Measurements from ENCODE around the gene CATSPERZ. TPM values are rescaled to one million over a fixed set of nuclear protein-coding genes. Genes with fewer than 3 reads are reported as not detected.
A peak's percentile ranks its signal among the peaks of the same experiment; 100 is the strongest.

The CATSPERZ gene
- total RNA-seq, 1 donor from 2014 or later = 1.0 TPM

- TF ChIP-seq CTCF (IDR thresholded peaks at IDR 0.05) = no peak
- Mint-ChIP-seq H3K36me3 (ENCODE audit: low read depth) (no peaks in the 10 kb centered on the region), H3K27ac (ENCODE audit: unreplicated experiment) (no peak overlapping the region), H3K4me1 (ENCODE audit: low read depth) (peaks cover 25% of the 10 kb centered on the region), H3K27me3 (ENCODE audit: low read depth) (peaks cover 27% of the 10 kb centered on the region), H3K4me3 (ENCODE audit: unreplicated experiment) (no peak overlapping the region), H3K9me3 (ENCODE audit: low read depth) (no peaks in the 10 kb centered on the region)
- DNase-seq (ENCODE audit: low spot score) = no peak
Measured at GRCh38 chr11:64296830-64297698, 3.1 kb upstream of the CATSPERZ start.

GRCh38 chr11:64297699-64298358, 2.3 kb upstream of the CATSPERZ start:
- TF ChIP-seq CTCF (IDR thresholded peaks at IDR 0.05) = no peak
- DNase-seq (ENCODE audit: low spot score) = no peak
- Mint-ChIP-seq H3K27me3 (ENCODE audit: low read depth) (peaks cover 27% of the 10 kb centered on the region), H3K4me1 (ENCODE audit: low read depth) (peaks cover 22% of the 10 kb centered on the region), H3K9me3 (ENCODE audit: low read depth) (no peaks in the 10 kb centered on the region), H3K36me3 (ENCODE audit: low read depth) (no peaks in the 10 kb centered on the region), H3K4me3 (ENCODE audit: unreplicated experiment) (no peak overlapping the region), H3K27ac (ENCODE audit: unreplicated experiment) (no peak overlapping the region)

- H3K27me3 Mint-ChIP-seq (ENCODE audit: low read depth) = peaks cover 24% of the 10 kb centered on the region
- no peak for DNase-seq (ENCODE audit: low spot score)
- peaks cover 24% of the 10 kb centered on the region for H3K4me1 Mint-ChIP-seq (ENCODE audit: low read depth)
- H3K27ac Mint-ChIP-seq (ENCODE audit: unreplicated experiment) = no peak overlapping the region
- TF ChIP-seq CTCF (IDR thresholded peaks at IDR 0.05) = peak; percentile 7
- no peaks in the 10 kb centered on the region for H3K36me3 Mint-ChIP-seq (ENCODE audit: low read depth)
- peak overlapping the region; percentile 66 for H3K4me3 Mint-ChIP-seq (ENCODE audit: unreplicated experiment)
- no peaks in the 10 kb centered on the region for H3K9me3 Mint-ChIP-seq (ENCODE audit: low read depth)
Measured at GRCh38 chr11:64298966-64299846, 952 bp upstream of the CATSPERZ start.

GRCh38 chr11:64303109-64304031, 3.2 kb downstream of the CATSPERZ start:
- Mint-ChIP-seq H3K27me3 (ENCODE audit: low read depth) (peaks cover 11% of the 10 kb centered on the region), H3K4me1 (ENCODE audit: low read depth) (peaks cover 31% of the 10 kb centered on the region), H3K36me3 (ENCODE audit: low read depth) (peaks cover 1% of the 10 kb centered on the region), H3K4me3 (ENCODE audit: unreplicated experiment) (no peak overlapping the region), H3K9me3 (ENCODE audit: low read depth) (no peaks in the 10 kb centered on the region), H3K27ac (ENCODE audit: unreplicated experiment) (no peak overlapping the region)
- no peak for DNase-seq (ENCODE audit: low spot score)
- no peak for TF ChIP-seq CTCF (IDR thresholded peaks at IDR 0.05)
